ENCODE measurements around the gene GZMB. TPM values are rescaled to one million over a fixed set of nuclear protein-coding genes. Genes with fewer than 3 reads are reported as not detected.
A peak's percentile ranks its signal among the peaks of the same experiment; 100 is the strongest.
"Not testable (repeated sequence)": the region's sequence is repeated elsewhere in the genome, so short reads cannot be mapped to it uniquely, and the experiment has no call there.

GZMB gene
- total and polyA plus RNA-seq, 5 experiments from 2014 or later: 0.41 to 161 (median 2.8) TPM

- ATAC-seq (no peak), DNase-seq (no peak)
- POLR2A ChIA-PET: no interaction called here
- peaks cover 0 to 5% (median 4%) of the 10 kb centered on the region in 3 donors for H3K36me3 Mint-ChIP-seq
- H3K27ac Mint-ChIP-seq: peak overlapping the region in 4 of 10 donors; percentile 6 to 83 (median 66)
- H3K4me1 Mint-ChIP-seq: peaks cover 10 to 53% (median 19%) of the 10 kb centered on the region in 4 donors
- peaks cover 0 to 28% (median 7%) of the 10 kb centered on the region in 5 donors for H3K27me3 Mint-ChIP-seq
- peak overlapping the region in 4 of 10 donors; percentile 21 to 55 (median 33) for H3K4me3 Mint-ChIP-seq
- peaks cover 0 to 1% (median 0%) of the 10 kb centered on the region in 9 donors for H3K9me3 Mint-ChIP-seq
These were observed 31.5 kb upstream of the GZMB start for GRCh38 chr14:24665440-24665991.

GRCh38 chr14:24664366-24664765 is 30.4 kb upstream of the GZMB start:
- H3K4me3 Mint-ChIP-seq: no peak overlapping the region
- ATAC-seq (no peak), DNase-seq (no peak)
- H3K36me3 Mint-ChIP-seq: peaks cover 0 to 5% (median 4%) of the 10 kb centered on the region in 3 donors
- peaks cover 0 to 28% (median 7%) of the 10 kb centered on the region in 5 donors for H3K27me3 Mint-ChIP-seq
- POLR2A ChIA-PET: interaction anchor here (1.0 kb wide), 1 partner anchor 10 kb away, joined by 3 read pairs; no protein-coding TSS in a partner anchor
- peaks cover 0 to 1% (median 0%) of the 10 kb centered on the region in 9 donors for H3K9me3 Mint-ChIP-seq
- H3K4me1 Mint-ChIP-seq: peaks cover 10 to 59% (median 24%) of the 10 kb centered on the region in 4 donors
- no peak overlapping the region for H3K27ac Mint-ChIP-seq

GRCh38 chr14:24662753-24663152 is 28.8 kb upstream of the GZMB start:
- POLR2A ChIA-PET: no interaction called here
- DNase-seq (no peak), ATAC-seq (no peak)
- Mint-ChIP-seq H3K4me3 (no peak overlapping the region), H3K36me3 (peaks cover 0 to 4% (median 2%) of the 10 kb centered on the region in 3 donors), H3K4me1 (peaks cover 10 to 59% (median 24%) of the 10 kb centered on the region in 4 donors), H3K27me3 (peaks cover 0 to 21% (median 4%) of the 10 kb centered on the region in 5 donors), H3K27ac (peak overlapping the region in 3 of 10 donors; percentile 16 to 48 (median 22)), H3K9me3 (no peaks in the 10 kb centered on the region)

- H3K4me1 Mint-ChIP-seq: peaks cover 5 to 42% (median 15%) of the 10 kb centered on the region in 4 donors
- no peak overlapping the region for H3K27ac Mint-ChIP-seq
- no peaks in the 10 kb centered on the region for H3K36me3 Mint-ChIP-seq
- peak overlapping the region in 1 of 10 donors; percentile 31 for H3K4me3 Mint-ChIP-seq
- no peak for ATAC-seq
- DNase-seq: no peak
- peaks cover 0 to 13% (median 0%) of the 10 kb centered on the region in 5 donors for H3K27me3 Mint-ChIP-seq
- no peaks in the 10 kb centered on the region for H3K9me3 Mint-ChIP-seq
- POLR2A ChIA-PET: interaction anchor here (0.9 kb wide), 1 partner anchor 14 kb away, joined by 4 read pairs; no protein-coding TSS in a partner anchor
These were observed 26.1 kb upstream of the GZMB start for GRCh38 chr14:24659916-24660570.

GRCh38 chr14:24648361-24648760 is 14.4 kb upstream of the GZMB start:
- H3K4me1 Mint-ChIP-seq, H3K27me3 Mint-ChIP-seq, ATAC-seq, DNase-seq, H3K4me3 Mint-ChIP-seq, H3K27ac Mint-ChIP-seq, POLR2A ChIA-PET: not testable (repeated sequence)
- H3K9me3 Mint-ChIP-seq: peaks cover 4 to 32% (median 11%) of the 10 kb centered on the region in 9 donors
- H3K36me3 Mint-ChIP-seq: peaks cover 0 to 14% (median 13%) of the 10 kb centered on the region in 3 donors

- H3K27me3 Mint-ChIP-seq: peaks cover 0 to 8% (median 4%) of the 10 kb centered on the region in 5 donors
- H3K4me1 Mint-ChIP-seq: peaks cover under 1 to 6% (median 2%) of the 10 kb centered on the region in 4 donors
- DNase-seq (no peak), ATAC-seq (no peak)
- H3K9me3 Mint-ChIP-seq: no peaks in the 10 kb centered on the region
- H3K27ac Mint-ChIP-seq: no peak overlapping the region
- no peak overlapping the region for H3K4me3 Mint-ChIP-seq
- H3K36me3 Mint-ChIP-seq: no peaks in the 10 kb centered on the region
- POLR2A ChIA-PET: no interaction called here
These were observed 5.9 kb upstream of the GZMB start for GRCh38 chr14:24639905-24640304.

- H3K4me3 Mint-ChIP-seq: no peak overlapping the region
- H3K36me3 Mint-ChIP-seq: no peaks in the 10 kb centered on the region
- no peak overlapping the region for H3K27ac Mint-ChIP-seq
- H3K27me3 Mint-ChIP-seq: peaks cover 0 to 8% (median 4%) of the 10 kb centered on the region in 5 donors
- POLR2A ChIA-PET: no interaction called here
- H3K4me1 Mint-ChIP-seq: peaks cover 2 to 6% (median 5%) of the 10 kb centered on the region in 4 donors
- ATAC-seq: no peak
- no peak for DNase-seq
- H3K9me3 Mint-ChIP-seq: no peaks in the 10 kb centered on the region
These were observed 5.3 kb upstream of the GZMB start for GRCh38 chr14:24639270-24639669.

- H3K9me3 Mint-ChIP-seq: no peaks in the 10 kb centered on the region
- no peaks in the 10 kb centered on the region for H3K36me3 Mint-ChIP-seq
- H3K4me3 Mint-ChIP-seq: peak overlapping the region in 3 of 10 donors; percentile 64 to 88 (median 71)
- POLR2A ChIA-PET: no interaction called here
- peak overlapping the region in 4 of 10 donors; percentile 37 to 98 (median 48) for H3K27ac Mint-ChIP-seq
- peaks cover 0 to 25% (median 4%) of the 10 kb centered on the region in 4 donors for H3K4me1 Mint-ChIP-seq
- ATAC-seq: no peak
- peaks cover 0 to 5% (median 0%) of the 10 kb centered on the region in 5 donors for H3K27me3 Mint-ChIP-seq
- no peak for DNase-seq
These were observed 637 bp downstream of the GZMB start for GRCh38 chr14:24633353-24633752.

- H3K9me3 Mint-ChIP-seq: no peaks in the 10 kb centered on the region
- POLR2A ChIA-PET: no interaction called here
- H3K4me1 Mint-ChIP-seq: peaks cover 0 to 27% (median 4%) of the 10 kb centered on the region in 4 donors
- H3K4me3 Mint-ChIP-seq: peak overlapping the region in 3 of 10 donors; percentile 64 to 88 (median 71)
- DNase-seq (no peak), ATAC-seq (no peak)
- H3K27me3 Mint-ChIP-seq: peaks cover 0 to 6% (median 0%) of the 10 kb centered on the region in 5 donors
- no peaks in the 10 kb centered on the region for H3K36me3 Mint-ChIP-seq
- peak overlapping the region in 2 of 10 donors; percentile 66 to 98 for H3K27ac Mint-ChIP-seq
These were observed 1.2 kb downstream of the GZMB start for GRCh38 chr14:24632761-24633160.

GRCh38 chr14:24632336-24632735 is 1.7 kb downstream of the GZMB start:
- POLR2A ChIA-PET: no interaction called here
- ATAC-seq (no peak), DNase-seq (no peak)
- Mint-ChIP-seq H3K4me3 (peak overlapping the region in 3 of 10 donors; percentile 32 to 88 (median 82)), H3K9me3 (no peaks in the 10 kb centered on the region), H3K36me3 (no peaks in the 10 kb centered on the region), H3K4me1 (peaks cover 0 to 31% (median 4%) of the 10 kb centered on the region in 4 donors), H3K27ac (peak overlapping the region in 2 of 10 donors; percentile 66 to 98), H3K27me3 (peaks cover 0 to 11% (median 1%) of the 10 kb centered on the region in 5 donors)

GRCh38 chr14:24631749-24632335 is 2.1 kb downstream of the GZMB start:
- Mint-ChIP-seq H3K4me1 (peaks cover 0 to 32% (median 4%) of the 10 kb centered on the region in 4 donors), H3K4me3 (peak overlapping the region in 3 of 10 donors; percentile 32 to 88 (median 82)), H3K9me3 (no peaks in the 10 kb centered on the region), H3K36me3 (no peaks in the 10 kb centered on the region), H3K27me3 (peaks cover 0 to 11% (median 1%) of the 10 kb centered on the region in 5 donors), H3K27ac (peak overlapping the region in 4 of 10 donors; percentile 34 to 78 (median 74))
- POLR2A ChIA-PET: no interaction called here
- DNase-seq: no peak
- no peak for ATAC-seq

GRCh38 chr14:24630872-24631477 is 3.0 kb downstream of the GZMB start:
- Mint-ChIP-seq H3K27ac (peak overlapping the region in 1 of 10 donors; percentile 70), H3K4me1 (peaks cover 0 to 32% (median 4%) of the 10 kb centered on the region in 4 donors), H3K36me3 (no peaks in the 10 kb centered on the region), H3K9me3 (no peaks in the 10 kb centered on the region), H3K4me3 (peak overlapping the region in 2 of 10 donors; percentile 2 to 82), H3K27me3 (peaks cover 0 to 11% (median 0%) of the 10 kb centered on the region in 5 donors)
- ATAC-seq (no peak), DNase-seq (no peak)
- POLR2A ChIA-PET: no interaction called here
